ENCODE data around the gene GP9.
"Not testable (repeated sequence)": the region's sequence is repeated elsewhere in the genome, so short reads cannot be mapped to it uniquely, and the experiment has no call there.

Gene GP9

GRCh38 chr3:129106866-129107565, 46.4 kb downstream of the GP9 start:
- in situ Hi-C loops (cut with HindIII; ENCODE audit: low sequenced_read_pairs) = no loop called here
- DNase-seq (ENCODE audit: low read depth, low spot score) = no peak
- H3K4me3 ChIP-seq (ENCODE audit: low read depth, low read length) = no peak overlapping the region
- TF ChIP-seq CTCF (IDR thresholded peaks at IDR 0.05; ENCODE audit: low read depth, low read length) = no peak

- no peak for DNase-seq (ENCODE audit: low read depth, low spot score)
- in situ Hi-C loops (cut with HindIII; ENCODE audit: low sequenced_read_pairs) = no loop called here
- H3K4me3 ChIP-seq (ENCODE audit: low read depth, low read length) = no peak overlapping the region
- no peak for TF ChIP-seq CTCF (IDR thresholded peaks at IDR 0.05; ENCODE audit: low read depth, low read length)
These were observed 47.2 kb downstream of the GP9 start for GRCh38 chr3:129107793-129108192.

GRCh38 chr3:129111076-129111780, 50.6 kb downstream of the GP9 start:
- DNase-seq (ENCODE audit: low read depth, low spot score); H3K4me3 ChIP-seq (ENCODE audit: low read depth, low read length); in situ Hi-C loops (cut with HindIII; ENCODE audit: low sequenced_read_pairs): not testable (repeated sequence)

Measured in astrocyte of the spinal cord (primary cell).